Calu3 (cell line): ENCODE results near the gene AMFR. TPM values are rescaled to one million over a fixed set of nuclear protein-coding genes. Genes with fewer than 3 reads are reported as not detected.
A peak's percentile ranks its signal among the peaks of the same experiment; 100 is the strongest.

ENCODE experiments used
- BruUV-seq: library from RNA; stranded (reverse); fragments of 400-500 nt; replicated peaks from 2 replicates; lab custom pipeline; 2021; lab: Mats Ljungman, UMichigan
- CTCF ChIA-PET: fragments of 300-600 bp; sonication (Branson Sonifier 250); formaldehyde crosslinking; loops from one replicate; lab custom pipeline; 2022; ENCODE audit warnings: antibody characterized with exemption; lab: Charles Lee
- DNase-seq: peaks from one replicate; pipeline ENCODE4 v3.0.0; 2022
- H3K27ac Mint-ChIP-seq: one replicate; pipeline ENCODE4 v1.8.0; 2022; ENCODE audit warnings: mixed read lengths; ENCODE audit not compliant: unreplicated experiment
- H3K27me3 Mint-ChIP-seq: one replicate; pipeline ENCODE4 v1.8.0; 2022; ENCODE audit warnings: mixed read lengths; ENCODE audit not compliant: unreplicated experiment
- H3K36me3 Mint-ChIP-seq: one replicate; pipeline ENCODE4 v1.8.0; 2022; ENCODE audit warnings: mild to moderate bottlenecking, moderate library complexity, mixed read lengths; ENCODE audit not compliant: insufficient read depth, unreplicated experiment
- H3K4me1 Mint-ChIP-seq: one replicate; pipeline ENCODE4 v1.8.0; 2022; ENCODE audit warnings: mild to moderate bottlenecking, low read depth, mixed read lengths; ENCODE audit not compliant: unreplicated experiment
- H3K4me3 Mint-ChIP-seq: one replicate; pipeline ENCODE4 v1.8.0; 2022; ENCODE audit warnings: mild to moderate bottlenecking, low read depth, moderate library complexity, mixed read lengths; ENCODE audit not compliant: unreplicated experiment
- H3K9me3 Mint-ChIP-seq: one replicate; pipeline ENCODE4 v1.8.0; 2022; ENCODE audit warnings: low read depth, mixed read lengths; ENCODE audit not compliant: unreplicated experiment
- CTCF ChIP-seq: fragments of 200-600 bp; IDR thresholded peaks from one replicate; pipeline ENCODE4 v1.8.0; 2022; ENCODE audit warnings: antibody characterized with exemption; ENCODE audit not compliant: unreplicated experiment
- intact Hi-C: fragments of 100-400 bp; cut with micrococcal nuclease; formaldehyde crosslinking; loops from one replicate; pipeline ENCODE4 v1.10.0; 2022; ENCODE audit not compliant: unreplicated experiment
- total RNA-seq: library from RNA; stranded (reverse); gene quantifications from 2 replicates; pipeline ENCODE4 v1.2.3, GENCODE V29; 2022

Gene AMFR
- total RNA-seq, 1 experiment from 2014 or later, result 116 TPM

- TF ChIP-seq CTCF, result no peak
- Mint-ChIP-seq H3K27me3 (peaks cover 43% of the 10 kb centered on the region), H3K27ac (no peak overlapping the region), H3K4me3 (no peak overlapping the region), H3K9me3 (no peaks in the 10 kb centered on the region), H3K36me3 (no peaks in the 10 kb centered on the region), H3K4me1 (no peaks in the 10 kb centered on the region)
- DNase-seq, result peak; percentile 48
- CTCF ChIA-PET, result no interaction called here
- intact Hi-C loops, result no loop called here
- BruUV-seq, result no TSS peak
Measured at GRCh38 chr16:56324406-56324805, 100.9 kb downstream of the AMFR start.

GRCh38 chr16:56321571-56321970 lies 103.8 kb downstream of the AMFR start:
- Mint-ChIP-seq H3K36me3 (no peaks in the 10 kb centered on the region), H3K27ac (no peak overlapping the region), H3K9me3 (no peaks in the 10 kb centered on the region), H3K4me1 (no peaks in the 10 kb centered on the region), H3K27me3 (peaks cover 46% of the 10 kb centered on the region), H3K4me3 (no peak overlapping the region)
- intact Hi-C loops, result no loop called here
- CTCF ChIA-PET, result no interaction called here
- DNase-seq, result no peak
- TF ChIP-seq CTCF, result no peak
- no TSS peak for BruUV-seq

- DNase-seq, result no peak
- no peak overlapping the region for H3K4me3 Mint-ChIP-seq
- CTCF ChIA-PET, result no interaction called here
- H3K27ac Mint-ChIP-seq, result no peak overlapping the region
- H3K27me3 Mint-ChIP-seq, result peaks cover 52% of the 10 kb centered on the region
- H3K9me3 Mint-ChIP-seq, result no peaks in the 10 kb centered on the region
- no TSS peak for BruUV-seq
- intact Hi-C loops, result no loop called here
- H3K36me3 Mint-ChIP-seq, result no peaks in the 10 kb centered on the region
- no peaks in the 10 kb centered on the region for H3K4me1 Mint-ChIP-seq
- TF ChIP-seq CTCF, result no peak
Measured at GRCh38 chr16:56320811-56321558, 104.4 kb downstream of the AMFR start.

- no TSS peak for BruUV-seq
- CTCF ChIA-PET, result interaction anchor here (1.8 kb wide), 1 partner anchor 14 kb away, joined by 5 read pairs; no protein-coding TSS in a partner anchor
- DNase-seq, result no peak
- intact Hi-C loops, result no loop called here
- Mint-ChIP-seq H3K36me3 (no peaks in the 10 kb centered on the region), H3K27me3 (peaks cover 61% of the 10 kb centered on the region), H3K9me3 (no peaks in the 10 kb centered on the region), H3K4me1 (no peaks in the 10 kb centered on the region), H3K27ac (no peak overlapping the region), H3K4me3 (no peak overlapping the region)
- TF ChIP-seq CTCF, result no peak
Measured at GRCh38 chr16:56320056-56320455, 105.3 kb downstream of the AMFR start.
